Gastroesophageal sphincter (tissue), 3 donors: Measurements from ENCODE around the gene IRX2.

Experiments used
- CTCF ChIP-seq, 4 experiments: fragments of 200-600 bp in 2 of 4; fragments of 450-650 bp in 2 of 4; sonication (generic) in 1 of 4; IDR thresholded peaks; one replicate each; pipeline ENCODE4 v1.5.1; 2017 to 2019; ENCODE audit warnings: antibody characterized with exemption in 4 of 4, mild to moderate bottlenecking in 2 of 4, moderate library complexity in 2 of 4
- EP300 ChIP-seq: sonication (generic); formaldehyde crosslinking; IDR thresholded peaks from one replicate; pipeline ENCODE4 v1.6.1; 2017; ENCODE audit warnings: antibody characterized with exemption, mild to moderate bottlenecking
- POLR2A ChIP-seq, 2 donors: fragments of 450-650 bp; IDR thresholded peaks; one replicate each; pipeline ENCODE4 v1.6.1; 2017; ENCODE audit warnings: antibody characterized with exemption in 2 of 2, mild to moderate bottlenecking in 2 of 2, moderate library complexity in 1 of 2
- POLR2AphosphoS5 ChIP-seq: sonication (generic); formaldehyde crosslinking; IDR thresholded peaks from one replicate; pipeline ENCODE4 v1.6.1; 2017; ENCODE audit warnings: antibody characterized with exemption

GRCh38 chr5:2709976-2710689 lies 41.3 kb downstream of the IRX2 start:
- no peak for TF ChIP-seq CTCF (IDR thresholded peaks at IDR 0.05)
- no peak for TF ChIP-seq POLR2AphosphoS5
- TF ChIP-seq POLR2A (IDR thresholded peaks at IDR 0.05): no peak
- TF ChIP-seq EP300: no peak
